Measurements from ENCODE around the gene TEDDM1. TPM values are rescaled to one million over a fixed set of nuclear protein-coding genes. Genes with fewer than 3 reads are reported as not detected.
A peak's percentile ranks its signal among the peaks of the same experiment; 100 is the strongest.
"Not testable (repeated sequence)": the region's sequence is repeated elsewhere in the genome, so short reads cannot be mapped to it uniquely, and the experiment has no call there.

TEDDM1 gene
- total and polyA plus RNA-seq, 2 of the 13 experiments (the other 11 are each of a cell fraction or from before 2014, with no cell fraction given): not detected

- H4K20me1 ChIP-seq (ENCODE audit: insufficient read depth, low read length); H3K4me2 ChIP-seq (ENCODE audit: low read depth, low read length); H3K27me3 ChIP-seq (ENCODE audit: control insufficient read depth in 1 of 2, insufficient read depth in 2 of 2, low read length in 2 of 2); ATAC-seq; H3K27ac ChIP-seq (ENCODE audit: extremely low read length, insufficient read depth, low read length); BruUV-seq (replicated peaks); H3K79me2 ChIP-seq (ENCODE audit: insufficient read depth, low read length); DNase-seq (ENCODE audit: low spot score); H3K36me3 ChIP-seq (replicated peaks in 1 of 2; ENCODE audit: control insufficient read depth in 1 of 2, insufficient read depth in 2 of 2, low read length in 2 of 2); H2AFZ ChIP-seq (ENCODE audit: low read length); H3K4me1 ChIP-seq (ENCODE audit: insufficient read depth, low read length); H3K9me3 ChIP-seq (ENCODE audit: low read length); POLR2A ChIA-PET; H3K4me3 ChIP-seq (replicated peaks in 1 of 3; ENCODE audit: insufficient read depth in 1 of 3, low read depth in 2 of 3, low read length in 3 of 3); H3K9ac ChIP-seq (ENCODE audit: insufficient read depth, low read depth, low read length); FAIRE-seq: not testable (repeated sequence)
- 25% methylated on average over 2 of the region's 2 CpGs for WGBS (ENCODE audit: low lambda C conversion rate)
- CTCF ChIA-PET (ENCODE audit: low intra/inter-chr PET ratio, low total read pairs): interaction anchor here (1.7 to 2.2 kb wide), 2 partner anchors 335 to 363 kb away, joined by 5 read pairs; no protein-coding TSS in a partner anchor
- in situ Hi-C loops (cut with HindIII; ENCODE audit: extremely low pct_ligation_motif_present, low pct_unique_long_range_greater_than_20kb) (loop anchor here (10.0 kb wide), 2 partner anchors 148 to 338 kb away; partner anchors contain the start of gene NPL), intact Hi-C loops (cut with micrococcal nuclease; ENCODE audit: unreplicated experiment) (loop anchor here (5.0 kb wide), 1 partner anchor 150 kb away; no protein-coding TSS in a partner anchor)
Measured at GRCh38 chr1:182447124-182447523, 46.7 kb upstream of the TEDDM1 start.

- in situ Hi-C loops (cut with HindIII; ENCODE audit: extremely low pct_ligation_motif_present, low pct_unique_long_range_greater_than_20kb) (loop anchor here (10.0 kb wide), 2 partner anchors 149 to 339 kb away; partner anchors contain the start of gene NPL), intact Hi-C loops (cut with micrococcal nuclease; ENCODE audit: unreplicated experiment) (loop anchor here (1.0 to 5.0 kb wide), 2 partner anchors 151 to 362 kb away; no protein-coding TSS in a partner anchor)
- H3K79me2 ChIP-seq (ENCODE audit: insufficient read depth, low read length): no peaks in the 10 kb centered on the region
- BruUV-seq (replicated peaks): no TSS peak
- 1% methylated on average over 3 of the region's 3 CpGs for WGBS (ENCODE audit: low lambda C conversion rate)
- H3K4me1 ChIP-seq (ENCODE audit: insufficient read depth, low read length): no peaks in the 10 kb centered on the region
- H2AFZ ChIP-seq (ENCODE audit: low read length): no peak overlapping the region
- peak; percentile 65 for ATAC-seq
- ChIA-PET POLR2A (no interaction called here), CTCF (ENCODE audit: low intra/inter-chr PET ratio, low total read pairs) (interaction anchor here (1.0 to 2.2 kb wide), 3 partner anchors 336 to 362 kb away, joined by 3 to 5 read pairs (median 5); no protein-coding TSS in a partner anchor)
- H3K27ac ChIP-seq (ENCODE audit: extremely low read length, insufficient read depth, low read length): no peak overlapping the region
- DNase-seq (ENCODE audit: low spot score): peak; percentile 39
- H3K4me3 ChIP-seq (replicated peaks in 1 of 3; ENCODE audit: insufficient read depth in 1 of 3, low read depth in 2 of 3, low read length in 3 of 3): no peak overlapping the region
- FAIRE-seq: peak; percentile 87
- no peaks in the 10 kb centered on the region for H4K20me1 ChIP-seq (ENCODE audit: insufficient read depth, low read length)
- H3K27me3 ChIP-seq (ENCODE audit: control insufficient read depth in 1 of 2, insufficient read depth in 2 of 2, low read length in 2 of 2): no peaks in the 10 kb centered on the region
- no peak overlapping the region for H3K4me2 ChIP-seq (ENCODE audit: low read depth, low read length)
- H3K36me3 ChIP-seq (replicated peaks in 1 of 2; ENCODE audit: control insufficient read depth in 1 of 2, insufficient read depth in 2 of 2, low read length in 2 of 2): no peaks in the 10 kb centered on the region
- no peaks in the 10 kb centered on the region for H3K9me3 ChIP-seq (ENCODE audit: low read length)
- H3K9ac ChIP-seq (ENCODE audit: insufficient read depth, low read depth, low read length): no peak overlapping the region
- TF ChIP-seq ZNF296 (CRISPR knock-in tag; conservative IDR thresholded peaks at IDR 0.05): no peak
- no peak for TF ChIP-seq ZNF460 (CRISPR knock-in tag; IDR thresholded peaks at IDR 0.05; ENCODE audit: borderline replicate concordance)
- TF ChIP-seq ZNF264 (CRISPR knock-in tag; IDR thresholded peaks at IDR 0.05): peak; percentile 89; the same call in 1 of the 2 replicates
- TF ChIP-seq E2F5 (CRISPR knock-in tag; conservative IDR thresholded peaks at IDR 0.05): no peak
- TF ChIP-seq GATAD2A (CRISPR knock-in tag; IDR thresholded peaks at IDR 0.05): 0 out of 2 replicates have a peak, but pooled peaks have one; percentile 11
- no peak for TF ChIP-seq RARA (CRISPR knock-in tag; IDR thresholded peaks at IDR 0.05)
- TF ChIP-seq NPAS2 (CRISPR knock-in tag; IDR thresholded peaks at IDR 0.05; ENCODE audit: borderline replicate concordance): no peak
- TF ChIP-seq ELF4 (CRISPR knock-in tag; IDR thresholded peaks at IDR 0.05; ENCODE audit: borderline replicate concordance): no peak
- peak; percentile 76 for TF ChIP-seq CTCF (CRISPR knock-in tag; IDR thresholded peaks at IDR 0.05)
- TF ChIP-seq CREBL2 (CRISPR knock-in tag; IDR thresholded peaks at IDR 0.05; ENCODE audit: borderline replicate concordance): no peak
- TF ChIP-seq ASH2L (IDR thresholded peaks at IDR 0.05; ENCODE audit: insufficient read length, low read depth, low read length): no peak
- TF ChIP-seq, protein P1, sequence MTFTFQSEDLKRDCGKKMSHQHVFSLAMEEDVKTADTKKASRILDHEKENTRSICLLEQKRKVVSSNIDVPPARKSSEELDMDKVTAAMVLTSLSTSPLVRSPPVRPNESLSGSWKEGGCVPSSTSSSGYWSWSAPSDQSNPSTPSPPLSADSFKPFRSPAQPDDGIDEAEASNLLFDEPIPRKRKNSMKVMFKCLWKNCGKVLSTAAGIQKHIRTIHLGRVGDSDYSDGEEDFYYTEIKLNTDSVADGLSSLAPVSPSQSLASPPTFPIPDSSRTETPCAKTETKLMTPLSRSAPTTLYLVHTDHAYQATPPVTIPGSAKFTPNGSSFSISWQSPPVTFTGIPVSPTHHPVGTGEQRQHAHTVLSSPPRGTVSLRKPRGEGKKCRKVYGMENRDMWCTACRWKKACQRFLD (CRISPR knock-in tag; IDR thresholded peaks at IDR 0.05; ENCODE audit: borderline replicate concordance): no peak
- TF ChIP-seq SMC3 (IDR thresholded peaks at IDR 0.05; ENCODE audit: low read length): peak; percentile 70
Measured at GRCh38 chr1:182446033-182446669, 45.7 kb upstream of the TEDDM1 start.
